ENCODE measurements around the gene CSTA.

Gene CSTA

GRCh38 chr3:122310361-122310760 is 14.7 kb upstream of the CSTA start:
- H3K4me3 ChIP-seq (ENCODE audit: insufficient read length, low read depth) = no peak overlapping the region
- TF ChIP-seq ZNF274 (IDR thresholded peaks at IDR 0.05; ENCODE audit: low read depth, low read length) (no peak), SUZ12 (IDR thresholded peaks at IDR 0.05; ENCODE audit: extremely low read depth, insufficient read depth, insufficient read length) (no peak), YY1 (IDR thresholded peaks at IDR 0.05; ENCODE audit: insufficient read depth, insufficient read length) (no peak)
- no peaks in the 10 kb centered on the region for H3K36me3 ChIP-seq (ENCODE audit: insufficient read depth, insufficient read length, low read length)
- no peaks in the 10 kb centered on the region for H3K27me3 ChIP-seq (ENCODE audit: insufficient read depth, insufficient read length)
- no peak for DNase-seq (ENCODE audit: low read depth, low spot score)
- H3K9me3 ChIP-seq (ENCODE audit: insufficient read depth, low read length) = no peaks in the 10 kb centered on the region
- no peaks in the 10 kb centered on the region for H3K4me1 ChIP-seq (ENCODE audit: insufficient read depth, insufficient read length)
- no peak overlapping the region for H3K9ac ChIP-seq (ENCODE audit: insufficient read length, low read depth)

GRCh38 chr3:122312826-122313225 is 12.2 kb upstream of the CSTA start:
- Histone ChIP-seq H3K4me1 (ENCODE audit: insufficient read depth, insufficient read length) (no peaks in the 10 kb centered on the region), H3K36me3 (ENCODE audit: insufficient read depth, insufficient read length, low read length) (no peaks in the 10 kb centered on the region), H3K27me3 (ENCODE audit: insufficient read depth, insufficient read length) (no peaks in the 10 kb centered on the region), H3K9me3 (ENCODE audit: insufficient read depth, low read length) (no peaks in the 10 kb centered on the region), H3K9ac (ENCODE audit: insufficient read length, low read depth) (no peak overlapping the region), H3K4me3 (ENCODE audit: insufficient read length, low read depth) (no peak overlapping the region)
- no peak for TF ChIP-seq YY1 (IDR thresholded peaks at IDR 0.05; ENCODE audit: insufficient read depth, insufficient read length)
- no peak for TF ChIP-seq SUZ12 (IDR thresholded peaks at IDR 0.05; ENCODE audit: extremely low read depth, insufficient read depth, insufficient read length)
- TF ChIP-seq ZNF274 (IDR thresholded peaks at IDR 0.05; ENCODE audit: low read depth, low read length) = no peak
- DNase-seq (ENCODE audit: low read depth, low spot score) = no peak

GRCh38 chr3:122313281-122313680 is 11.8 kb upstream of the CSTA start:
- Histone ChIP-seq H3K27me3 (ENCODE audit: insufficient read depth, insufficient read length) (no peaks in the 10 kb centered on the region), H3K4me1 (ENCODE audit: insufficient read depth, insufficient read length) (no peaks in the 10 kb centered on the region), H3K9me3 (ENCODE audit: insufficient read depth, low read length) (no peaks in the 10 kb centered on the region), H3K4me3 (ENCODE audit: insufficient read length, low read depth) (no peak overlapping the region), H3K9ac (ENCODE audit: insufficient read length, low read depth) (no peak overlapping the region), H3K36me3 (ENCODE audit: insufficient read depth, insufficient read length, low read length) (no peaks in the 10 kb centered on the region)
- DNase-seq (ENCODE audit: low read depth, low spot score) = no peak
- TF ChIP-seq ZNF274 (IDR thresholded peaks at IDR 0.05; ENCODE audit: low read depth, low read length) = no peak
- no peak for TF ChIP-seq SUZ12 (IDR thresholded peaks at IDR 0.05; ENCODE audit: extremely low read depth, insufficient read depth, insufficient read length)
- no peak for TF ChIP-seq YY1 (IDR thresholded peaks at IDR 0.05; ENCODE audit: insufficient read depth, insufficient read length)

GRCh38 chr3:122314228-122314876 is 10.7 kb upstream of the CSTA start:
- Histone ChIP-seq H3K9me3 (ENCODE audit: insufficient read depth, low read length) (peaks cover 4% of the 10 kb centered on the region), H3K27me3 (ENCODE audit: insufficient read depth, insufficient read length) (no peaks in the 10 kb centered on the region), H3K9ac (ENCODE audit: insufficient read length, low read depth) (no peak overlapping the region), H3K36me3 (ENCODE audit: insufficient read depth, insufficient read length, low read length) (no peaks in the 10 kb centered on the region), H3K4me1 (ENCODE audit: insufficient read depth, insufficient read length) (no peaks in the 10 kb centered on the region), H3K4me3 (ENCODE audit: insufficient read length, low read depth) (no peak overlapping the region)
- TF ChIP-seq SUZ12 (IDR thresholded peaks at IDR 0.05; ENCODE audit: extremely low read depth, insufficient read depth, insufficient read length) = no peak
- no peak for DNase-seq (ENCODE audit: low read depth, low spot score)

GRCh38 chr3:122315619-122316018 is 9.4 kb upstream of the CSTA start:
- TF ChIP-seq YY1 (IDR thresholded peaks at IDR 0.05; ENCODE audit: insufficient read depth, insufficient read length) (no peak), SUZ12 (IDR thresholded peaks at IDR 0.05; ENCODE audit: extremely low read depth, insufficient read depth, insufficient read length) (no peak), ZNF274 (IDR thresholded peaks at IDR 0.05; ENCODE audit: low read depth, low read length) (no peak)
- no peaks in the 10 kb centered on the region for H3K4me1 ChIP-seq (ENCODE audit: insufficient read depth, insufficient read length)
- no peak for DNase-seq (ENCODE audit: low read depth, low spot score)
- no peaks in the 10 kb centered on the region for H3K36me3 ChIP-seq (ENCODE audit: insufficient read depth, insufficient read length, low read length)
- H3K9ac ChIP-seq (ENCODE audit: insufficient read length, low read depth) = no peak overlapping the region
- no peaks in the 10 kb centered on the region for H3K27me3 ChIP-seq (ENCODE audit: insufficient read depth, insufficient read length)
- H3K4me3 ChIP-seq (ENCODE audit: insufficient read length, low read depth) = no peak overlapping the region
- H3K9me3 ChIP-seq (ENCODE audit: insufficient read depth, low read length) = peaks cover 10% of the 10 kb centered on the region

- no peak overlapping the region for H3K9ac ChIP-seq (ENCODE audit: insufficient read length, low read depth)
- TF ChIP-seq SUZ12 (IDR thresholded peaks at IDR 0.05; ENCODE audit: extremely low read depth, insufficient read depth, insufficient read length) (no peak), YY1 (IDR thresholded peaks at IDR 0.05; ENCODE audit: insufficient read depth, insufficient read length) (no peak), ZNF274 (IDR thresholded peaks at IDR 0.05; ENCODE audit: low read depth, low read length) (no peak)
- H3K36me3 ChIP-seq (ENCODE audit: insufficient read depth, insufficient read length, low read length) = no peaks in the 10 kb centered on the region
- no peaks in the 10 kb centered on the region for H3K27me3 ChIP-seq (ENCODE audit: insufficient read depth, insufficient read length)
- no peak overlapping the region for H3K4me3 ChIP-seq (ENCODE audit: insufficient read length, low read depth)
- DNase-seq (ENCODE audit: low read depth, low spot score) = no peak
- peaks cover 10% of the 10 kb centered on the region for H3K9me3 ChIP-seq (ENCODE audit: insufficient read depth, low read length)
- no peaks in the 10 kb centered on the region for H3K4me1 ChIP-seq (ENCODE audit: insufficient read depth, insufficient read length)
Measured at GRCh38 chr3:122316368-122316767, 8.7 kb upstream of the CSTA start.

- Histone ChIP-seq H3K4me3 (ENCODE audit: insufficient read length, low read depth) (no peak overlapping the region), H3K36me3 (ENCODE audit: insufficient read depth, insufficient read length, low read length) (no peaks in the 10 kb centered on the region), H3K4me1 (ENCODE audit: insufficient read depth, insufficient read length) (no peaks in the 10 kb centered on the region), H3K27me3 (ENCODE audit: insufficient read depth, insufficient read length) (no peaks in the 10 kb centered on the region), H3K9ac (ENCODE audit: insufficient read length, low read depth) (no peak overlapping the region), H3K9me3 (ENCODE audit: insufficient read depth, low read length) (peaks cover 10% of the 10 kb centered on the region)
- no peak for TF ChIP-seq SUZ12 (IDR thresholded peaks at IDR 0.05; ENCODE audit: extremely low read depth, insufficient read depth, insufficient read length)
- no peak for TF ChIP-seq YY1 (IDR thresholded peaks at IDR 0.05; ENCODE audit: insufficient read depth, insufficient read length)
- no peak for TF ChIP-seq ZNF274 (IDR thresholded peaks at IDR 0.05; ENCODE audit: low read depth, low read length)
- no peak for DNase-seq (ENCODE audit: low read depth, low spot score)
Measured at GRCh38 chr3:122318620-122319019, 6.4 kb upstream of the CSTA start.
